GM12878 (cell line): ENCODE results near the gene CCL22. TPM values are rescaled to one million over a fixed set of nuclear protein-coding genes. Genes with fewer than 3 reads are reported as not detected.

Experiments used
- ASH2L ChIP-seq: fragments of 300-600, 200-600 bp; sonication (generic); IDR thresholded peaks from 2 replicates; pipeline ENCODE4 v1.6.1; 2017; ENCODE audit warnings: low read depth, mild to moderate bottlenecking, borderline replicate concordance
- ATF7 ChIP-seq: fragments of 450-650 bp; IDR thresholded peaks from 2 replicates; pipeline ENCODE4 v1.6.1; 2016; ENCODE audit warnings: low read depth, mild to moderate bottlenecking
- CBX3 ChIP-seq: fragments of 200-600 bp; sonication (generic); IDR thresholded peaks from 2 replicates; pipeline ENCODE4 v1.6.1; 2016; ENCODE audit warnings: low read depth, borderline replicate concordance
- CBX5 ChIP-seq: sonication (generic); IDR thresholded peaks from 2 replicates; pipeline ENCODE4 v1.6.1; 2016; ENCODE audit warnings: low read depth, moderate library complexity, mild to moderate bottlenecking, inconsistent platforms
- CEBPB ChIP-seq, 2 experiments: fragments of 150-350 bp in 1 of 2; IDR thresholded peaks; 2 replicates each; pipeline ENCODE4 v1.6.1; 2012 to 2014; ENCODE audit warnings: low read depth in 2 of 2, low read length in 2 of 2, borderline replicate concordance in 1 of 2, inconsistent platforms in 1 of 2
- CHD1 ChIP-seq: IDR thresholded peaks from 2 replicates; pipeline ENCODE4 v1.6.1; 2012; ENCODE audit warnings: low read depth, low read length, improper control_type of control experiment
- EGR1 ChIP-seq, 2 experiments: IDR thresholded peaks; 1 replicate in 1 of 2; 2 replicates in 1 of 2; pipeline ENCODE4 v1.6.1; 2011 to 2012; ENCODE audit warnings: low read depth in 2 of 2, low read length in 2 of 2, borderline replicate concordance in 1 of 2, mild to moderate bottlenecking in 1 of 2, moderate library complexity in 1 of 2
- FOXK2 ChIP-seq: fragments of 450-650 bp; IDR thresholded peaks from 2 replicates; pipeline ENCODE4 v1.6.1; 2017; ENCODE audit warnings: mild to moderate bottlenecking, moderate library complexity
- HDGF ChIP-seq: fragments of 450-650 bp; IDR thresholded peaks from 2 replicates; pipeline ENCODE4 v1.6.1; 2016; ENCODE audit warnings: antibody characterized with exemption
- MYB ChIP-seq: fragments of 150-350 bp; IDR thresholded peaks from 2 replicates; pipeline ENCODE4 v1.6.1; 2014; ENCODE audit warnings: mild to moderate bottlenecking, low read depth, low read length, borderline replicate concordance
- NFXL1 ChIP-seq: fragments of 450-650 bp; IDR thresholded peaks from 2 replicates; pipeline ENCODE4 v1.6.1; 2017; ENCODE audit warnings: antibody characterized with exemption, mild to moderate bottlenecking, borderline replicate concordance
- POU2F2 ChIP-seq: IDR thresholded peaks from 3 replicates; pipeline ENCODE4 v1.6.1; 2011; ENCODE audit warnings: low read depth, mild to moderate bottlenecking, low read length, borderline replicate concordance
- RB1 ChIP-seq: fragments of 450-650 bp; formaldehyde crosslinking; IDR thresholded peaks from 2 replicates; pipeline ENCODE4 v1.6.1; 2017; ENCODE audit warnings: mild to moderate bottlenecking, borderline replicate concordance
- RFX5 ChIP-seq: IDR thresholded peaks from 2 replicates; pipeline ENCODE4 v1.6.1; 2011; ENCODE audit warnings: low read depth, low read length, improper control_type of control experiment
- RUNX3 ChIP-seq: IDR thresholded peaks from 2 replicates; pipeline ENCODE4 v1.6.1; 2012; ENCODE audit warnings: low read length, inconsistent platforms
- SMARCA5 ChIP-seq: fragments of 450-650 bp; IDR thresholded peaks from 2 replicates; pipeline ENCODE4 v1.6.1; 2017; ENCODE audit warnings: mild to moderate bottlenecking
- SP1 ChIP-seq: IDR thresholded peaks from one replicate; pipeline ENCODE4 v1.6.1; 2011; ENCODE audit warnings: low read depth, low read length
- TBL1XR1 ChIP-seq: IDR thresholded peaks from 2 replicates; pipeline ENCODE4 v1.6.1; 2012; ENCODE audit warnings: low read depth, low read length, improper control_type of control experiment
- YBX1 ChIP-seq: fragments of 450-650 bp; IDR thresholded peaks from 2 replicates; pipeline ENCODE4 v1.6.1; 2016; ENCODE audit warnings: antibody characterized with exemption
- ZNF207 ChIP-seq: fragments of 450-650 bp; IDR thresholded peaks from 2 replicates; pipeline ENCODE4 v1.6.1; 2014; ENCODE audit warnings: antibody characterized with exemption, mild to moderate bottlenecking, borderline replicate concordance
- polyA plus RNA-seq, 11 experiments: library from polyadenylated mRNA; depleted of rRNA in 4 of 11; unstranded in 6 of 11; stranded (reverse) in 5 of 11; fragments of >200 nt; fragmentation: Nextera tagmentation in 4 of 11; fragmentation: Illumina TruSeq in 1 of 11; extraction: Ambion mirVana in 4 of 11; extraction: Trizol in 1 of 11; gene quantifications; 1 replicate in 1 of 11; 2 replicates in 10 of 11; pipeline versions ENCODE4 v1.2.1 to v1.2.3, GENCODE V29; 2011 to 2016; ENCODE audit warnings: inconsistent platforms in 2 of 11, missing spikeins in 2 of 11, low read depth in 1 of 11
- total RNA-seq, 4 experiments: library from RNA; depleted of rRNA in 3 of 4; stranded (reverse); fragments of >200 nt in 3 of 4; fragmentation: Illumina TruSeq in 1 of 4; extraction: Trizol in 1 of 4; gene quantifications; 2 replicates each; pipeline versions ENCODE4 v1.2.1 to v1.2.3, GENCODE V29; 2013 to 2021
- TF ChIP-seq, protein P1 (sequence below): fragments of 450-650 bp; IDR thresholded peaks from 2 replicates; pipeline ENCODE4 v1.6.1; 2017; ENCODE audit warnings: mild to moderate bottlenecking
- TF ChIP-seq, protein P2 (sequence below): fragments of 450-650 bp; IDR thresholded peaks from 2 replicates; pipeline ENCODE4 v1.6.1; 2017; ENCODE audit warnings: antibody characterized with exemption, mild to moderate bottlenecking, moderate library complexity
- TF ChIP-seq, protein P3 (sequence below): fragments of 450-650 bp; IDR thresholded peaks from 2 replicates; pipeline ENCODE4 v1.6.1; 2017; ENCODE audit warnings: low read depth, mild to moderate bottlenecking, moderate library complexity

The CCL22 gene
- total and polyA plus RNA-seq, 10 of the 15 experiments (the other 5 are each of a cell fraction or from before 2014, with no cell fraction given), result 38.0 to 704 (median 349) TPM

DNA sequence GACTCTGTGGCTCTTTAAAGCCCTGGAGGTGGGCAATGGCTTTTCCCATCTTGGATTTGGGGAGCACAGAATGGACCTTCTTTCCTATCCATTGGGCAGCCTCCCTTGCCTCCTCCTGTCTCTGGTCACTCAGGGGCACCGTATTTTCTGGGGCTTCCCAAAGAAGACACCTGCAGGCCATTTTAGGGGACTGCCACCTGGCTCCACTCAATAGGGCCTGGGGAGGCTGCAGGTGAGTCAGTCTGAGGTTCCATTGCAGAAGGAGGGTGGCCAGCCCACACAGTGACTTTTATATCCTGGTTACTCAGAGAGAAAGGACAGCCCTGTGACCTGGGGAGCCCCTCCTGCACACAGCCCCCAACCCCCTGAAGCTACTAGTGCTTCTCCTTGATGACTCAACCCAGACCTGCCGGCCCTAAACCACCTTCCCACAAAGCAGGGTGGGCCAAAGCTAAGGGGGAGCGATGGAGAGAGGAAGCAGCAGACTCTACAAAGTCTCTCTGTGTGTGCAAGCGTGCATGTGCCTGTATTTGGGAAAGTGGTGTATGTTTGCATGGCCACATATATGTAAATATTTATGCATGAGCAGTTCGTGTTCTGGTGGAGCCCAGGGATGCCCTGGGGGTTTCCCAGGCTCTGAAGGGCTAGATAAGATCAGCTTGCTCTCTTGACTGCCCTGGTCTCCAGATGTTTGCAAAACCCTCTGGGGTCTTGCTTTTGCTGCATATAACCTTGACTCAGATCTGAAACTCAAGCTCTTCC is 18.7 kb downstream of the CCL22 start (continued):
- TF ChIP-seq ATF7, result peak; percentile 64
- no peak for TF ChIP-seq FOXK2
- TF ChIP-seq, protein P1, sequence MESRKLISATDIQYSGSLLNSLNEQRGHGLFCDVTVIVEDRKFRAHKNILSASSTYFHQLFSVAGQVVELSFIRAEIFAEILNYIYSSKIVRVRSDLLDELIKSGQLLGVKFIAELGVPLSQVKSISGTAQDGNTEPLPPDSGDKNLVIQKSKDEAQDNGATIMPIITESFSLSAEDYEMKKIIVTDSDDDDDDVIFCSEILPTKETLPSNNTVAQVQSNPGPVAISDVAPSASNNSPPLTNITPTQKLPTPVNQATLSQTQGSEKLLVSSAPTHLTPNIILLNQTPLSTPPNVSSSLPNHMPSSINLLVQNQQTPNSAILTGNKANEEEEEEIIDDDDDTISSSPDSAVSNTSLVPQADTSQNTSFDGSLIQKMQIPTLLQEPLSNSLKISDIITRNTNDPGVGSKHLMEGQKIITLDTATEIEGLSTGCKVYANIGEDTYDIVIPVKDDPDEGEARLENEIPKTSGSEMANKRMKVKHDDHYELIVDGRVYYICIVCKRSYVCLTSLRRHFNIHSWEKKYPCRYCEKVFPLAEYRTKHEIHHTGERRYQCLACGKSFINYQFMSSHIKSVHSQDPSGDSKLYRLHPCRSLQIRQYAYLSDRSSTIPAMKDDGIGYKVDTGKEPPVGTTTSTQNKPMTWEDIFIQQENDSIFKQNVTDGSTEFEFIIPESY, result no peak
- no peak for TF ChIP-seq NFXL1
- no peak for TF ChIP-seq ZNF207
- TF ChIP-seq RFX5, result no peak
- TF ChIP-seq HDGF, result no peak; the same call in 1 of the 2 replicates
- TF ChIP-seq, protein P2, sequence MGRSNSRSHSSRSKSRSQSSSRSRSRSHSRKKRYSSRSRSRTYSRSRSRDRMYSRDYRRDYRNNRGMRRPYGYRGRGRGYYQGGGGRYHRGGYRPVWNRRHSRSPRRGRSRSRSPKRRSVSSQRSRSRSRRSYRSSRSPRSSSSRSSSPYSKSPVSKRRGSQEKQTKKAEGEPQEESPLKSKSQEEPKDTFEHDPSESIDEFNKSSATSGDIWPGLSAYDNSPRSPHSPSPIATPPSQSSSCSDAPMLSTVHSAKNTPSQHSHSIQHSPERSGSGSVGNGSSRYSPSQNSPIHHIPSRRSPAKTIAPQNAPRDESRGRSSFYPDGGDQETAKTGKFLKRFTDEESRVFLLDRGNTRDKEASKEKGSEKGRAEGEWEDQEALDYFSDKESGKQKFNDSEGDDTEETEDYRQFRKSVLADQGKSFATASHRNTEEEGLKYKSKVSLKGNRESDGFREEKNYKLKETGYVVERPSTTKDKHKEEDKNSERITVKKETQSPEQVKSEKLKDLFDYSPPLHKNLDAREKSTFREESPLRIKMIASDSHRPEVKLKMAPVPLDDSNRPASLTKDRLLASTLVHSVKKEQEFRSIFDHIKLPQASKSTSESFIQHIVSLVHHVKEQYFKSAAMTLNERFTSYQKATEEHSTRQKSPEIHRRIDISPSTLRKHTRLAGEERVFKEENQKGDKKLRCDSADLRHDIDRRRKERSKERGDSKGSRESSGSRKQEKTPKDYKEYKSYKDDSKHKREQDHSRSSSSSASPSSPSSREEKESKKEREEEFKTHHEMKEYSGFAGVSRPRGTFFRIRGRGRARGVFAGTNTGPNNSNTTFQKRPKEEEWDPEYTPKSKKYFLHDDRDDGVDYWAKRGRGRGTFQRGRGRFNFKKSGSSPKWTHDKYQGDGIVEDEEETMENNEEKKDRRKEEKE, result no peak
- peak; percentile 84 for TF ChIP-seq CBX5
- no peak for TF ChIP-seq CHD1
- no peak for TF ChIP-seq CBX3
- no peak; a peak in 1 of 4 replicates for TF ChIP-seq CEBPB (IDR thresholded peaks at IDR 0.05; ENCODE audit: borderline replicate concordance in 1 of 2, low read depth in 2 of 2, low read length in 2 of 2)
- TF ChIP-seq TBL1XR1, result peak; percentile 53; the same call in 1 of the 2 replicates
- no peak for TF ChIP-seq MYB
- no peak for TF ChIP-seq ASH2L
- TF ChIP-seq SMARCA5, result no peak
- TF ChIP-seq SP1, result peak; percentile 26
- TF ChIP-seq, protein P3, sequence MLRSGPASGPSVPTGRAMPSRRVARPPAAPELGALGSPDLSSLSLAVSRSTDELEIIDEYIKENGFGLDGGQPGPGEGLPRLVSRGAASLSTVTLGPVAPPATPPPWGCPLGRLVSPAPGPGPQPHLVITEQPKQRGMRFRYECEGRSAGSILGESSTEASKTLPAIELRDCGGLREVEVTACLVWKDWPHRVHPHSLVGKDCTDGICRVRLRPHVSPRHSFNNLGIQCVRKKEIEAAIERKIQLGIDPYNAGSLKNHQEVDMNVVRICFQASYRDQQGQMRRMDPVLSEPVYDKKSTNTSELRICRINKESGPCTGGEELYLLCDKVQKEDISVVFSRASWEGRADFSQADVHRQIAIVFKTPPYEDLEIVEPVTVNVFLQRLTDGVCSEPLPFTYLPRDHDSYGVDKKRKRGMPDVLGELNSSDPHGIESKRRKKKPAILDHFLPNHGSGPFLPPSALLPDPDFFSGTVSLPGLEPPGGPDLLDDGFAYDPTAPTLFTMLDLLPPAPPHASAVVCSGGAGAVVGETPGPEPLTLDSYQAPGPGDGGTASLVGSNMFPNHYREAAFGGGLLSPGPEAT, result peak; percentile 85
- no peak for TF ChIP-seq RB1
- TF ChIP-seq POU2F2, result peak; percentile 93; the same call in 2 of the 3 replicates
- peak in 1 of 2 experiments; percentile 56; a peak in 1 of 3 replicates for TF ChIP-seq EGR1 (IDR thresholded peaks at IDR 0.05; ENCODE audit: borderline replicate concordance in 1 of 2, low read depth in 2 of 2, low read length in 2 of 2)
- peak; percentile 97 for TF ChIP-seq RUNX3
- TF ChIP-seq YBX1, result no peak
